ENCODE data around the gene CHP2. TPM values are rescaled to one million over a fixed set of nuclear protein-coding genes. Genes with fewer than 3 reads are reported as not detected.

CHP2 gene
- total and polyA plus RNA-seq, 3 donors from 2014 or later: 2.4 to 8.0 (median 5.7) TPM

DNA sequence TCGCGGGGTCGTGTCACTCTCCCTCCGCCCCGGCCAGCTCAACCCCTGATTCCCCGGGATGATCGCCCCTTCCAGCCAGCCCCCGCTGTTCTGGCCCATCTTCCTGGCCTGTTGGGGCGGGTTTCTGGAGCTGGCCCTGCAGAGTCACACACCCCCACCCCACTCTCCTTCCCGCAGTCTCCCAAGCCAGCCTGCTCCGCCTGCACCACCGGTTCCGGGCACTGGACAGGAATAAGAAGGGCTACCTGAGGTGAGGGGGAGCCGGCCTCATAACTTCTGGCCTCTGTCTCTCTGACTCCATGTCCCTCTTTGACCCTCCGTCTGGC is 621 bp downstream of the CHP2 start:
- 16 to 46% methylated on average over 8 to 11 of the region's 15 CpGs for WGBS, 2 donors
- DNase-seq: no peak
- TF ChIP-seq, protein P1, sequence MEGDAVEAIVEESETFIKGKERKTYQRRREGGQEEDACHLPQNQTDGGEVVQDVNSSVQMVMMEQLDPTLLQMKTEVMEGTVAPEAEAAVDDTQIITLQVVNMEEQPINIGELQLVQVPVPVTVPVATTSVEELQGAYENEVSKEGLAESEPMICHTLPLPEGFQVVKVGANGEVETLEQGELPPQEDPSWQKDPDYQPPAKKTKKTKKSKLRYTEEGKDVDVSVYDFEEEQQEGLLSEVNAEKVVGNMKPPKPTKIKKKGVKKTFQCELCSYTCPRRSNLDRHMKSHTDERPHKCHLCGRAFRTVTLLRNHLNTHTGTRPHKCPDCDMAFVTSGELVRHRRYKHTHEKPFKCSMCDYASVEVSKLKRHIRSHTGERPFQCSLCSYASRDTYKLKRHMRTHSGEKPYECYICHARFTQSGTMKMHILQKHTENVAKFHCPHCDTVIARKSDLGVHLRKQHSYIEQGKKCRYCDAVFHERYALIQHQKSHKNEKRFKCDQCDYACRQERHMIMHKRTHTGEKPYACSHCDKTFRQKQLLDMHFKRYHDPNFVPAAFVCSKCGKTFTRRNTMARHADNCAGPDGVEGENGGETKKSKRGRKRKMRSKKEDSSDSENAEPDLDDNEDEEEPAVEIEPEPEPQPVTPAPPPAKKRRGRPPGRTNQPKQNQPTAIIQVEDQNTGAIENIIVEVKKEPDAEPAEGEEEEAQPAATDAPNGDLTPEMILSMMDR (IDR thresholded peaks at IDR 0.05): no peak
- H3K36me3 ChIP-seq (ENCODE audit: low read depth, missing control alignments): no peaks in the 10 kb centered on the region
- no peaks in the 10 kb centered on the region for H3K27me3 ChIP-seq
- H3K4me3 ChIP-seq: no peak overlapping the region
- H3K27ac ChIP-seq: no peak overlapping the region
- H3K4me1 ChIP-seq: peaks cover 8% of the 10 kb centered on the region
- intact Hi-C loops (cut with DNase I; ENCODE audit: low total_unique reads): no loop called here
- H3K9me3 ChIP-seq: no peaks in the 10 kb centered on the region

DNA sequence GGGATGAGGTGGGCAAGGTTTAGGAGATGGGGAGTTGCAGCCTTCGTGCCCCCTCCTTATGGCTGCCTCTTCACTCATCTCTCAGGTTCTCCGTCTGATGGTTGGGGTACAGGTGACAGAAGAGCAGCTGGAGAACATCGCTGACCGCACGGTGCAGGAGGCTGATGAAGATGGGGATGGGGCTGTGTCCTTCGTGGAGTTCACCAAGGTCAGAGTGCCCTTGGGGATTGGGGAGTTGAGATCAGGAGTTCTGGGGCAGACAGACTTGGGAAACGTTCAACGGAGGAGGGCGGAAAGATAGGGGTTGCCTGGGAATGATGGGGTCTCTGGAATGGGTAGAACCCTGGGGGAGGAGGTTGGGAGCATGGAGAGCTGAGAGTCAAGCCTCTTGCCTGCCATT is 2.3 kb downstream of the CHP2 start:
- Histone ChIP-seq H3K4me3 (no peak overlapping the region), H3K27me3 (no peaks in the 10 kb centered on the region), H3K36me3 (ENCODE audit: low read depth, missing control alignments) (no peaks in the 10 kb centered on the region), H3K27ac (no peak overlapping the region), H3K4me1 (peaks cover 8% of the 10 kb centered on the region), H3K9me3 (no peaks in the 10 kb centered on the region)
- no peak for DNase-seq
- WGBS, 2 donors: 77 to 80% methylated on average over 9 of the region's 9 CpGs
- no peak for TF ChIP-seq POLR2A (IDR thresholded peaks at IDR 0.05)
- TF ChIP-seq, protein P1 (IDR thresholded peaks at IDR 0.05): no peak
- intact Hi-C loops (cut with DNase I; ENCODE audit: low total_unique reads): no loop called here

DNA sequence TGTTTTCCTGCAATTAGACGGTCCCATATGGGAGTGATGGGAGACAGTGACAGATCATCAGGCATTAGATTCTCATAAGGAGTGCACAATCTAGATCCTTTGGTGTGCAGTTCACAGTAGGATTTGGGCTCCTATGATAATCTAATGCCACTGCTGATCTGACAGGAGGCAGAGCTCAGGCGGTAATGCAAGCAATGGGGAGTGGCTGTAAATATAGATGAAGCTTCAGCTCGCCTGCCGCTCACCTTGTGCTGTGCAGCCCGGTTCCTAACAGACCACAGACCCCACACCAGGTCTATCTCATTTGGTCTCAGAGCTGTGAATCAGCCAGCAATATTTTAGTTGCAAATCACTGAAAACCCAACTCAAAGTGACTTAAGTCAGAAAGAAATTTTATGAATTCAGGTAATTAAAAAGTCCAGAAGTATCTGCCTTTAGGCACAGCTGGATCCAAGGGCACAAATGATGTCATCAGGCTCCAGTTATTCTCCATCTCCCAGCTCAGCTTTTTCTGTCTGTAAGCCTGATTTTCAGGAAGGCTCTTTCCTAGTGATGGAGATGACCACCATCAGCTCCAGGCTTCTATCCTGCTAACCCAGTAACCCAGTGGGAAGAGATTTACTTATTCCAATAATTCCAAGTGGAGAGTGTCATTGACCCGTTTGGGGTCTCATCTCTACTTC is 3.3 kb downstream of the CHP2 start:
- peaks cover 8% of the 10 kb centered on the region for H3K4me1 ChIP-seq
- intact Hi-C loops (cut with DNase I; ENCODE audit: low total_unique reads): no loop called here
- no peak for DNase-seq

DNA sequence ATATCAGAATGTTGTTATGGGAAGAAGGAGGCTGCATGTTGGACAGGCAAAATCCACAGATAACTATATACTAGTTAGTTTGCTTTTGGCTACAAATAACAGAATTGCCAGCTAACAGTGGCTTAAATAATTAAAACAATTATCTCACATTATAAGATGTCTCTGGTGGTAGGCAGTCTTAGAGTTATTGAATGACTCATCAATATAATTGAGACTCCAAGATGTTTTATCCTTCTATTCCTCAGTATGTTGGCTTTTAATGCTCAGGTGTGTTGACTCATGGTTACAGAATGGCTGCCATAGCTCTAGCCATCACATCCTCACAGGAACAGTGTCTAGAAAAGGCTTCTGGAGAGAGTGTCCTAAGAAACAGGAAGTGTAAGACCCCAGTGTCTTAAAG is 11.1 kb downstream of the CHP2 start:
- Histone ChIP-seq H3K9me3 (no peaks in the 10 kb centered on the region), H3K27ac (no peak overlapping the region), H3K4me3 (no peak overlapping the region), H3K27me3 (no peaks in the 10 kb centered on the region), H3K4me1 (no peaks in the 10 kb centered on the region), H3K36me3 (ENCODE audit: low read depth, missing control alignments) (no peaks in the 10 kb centered on the region)
- no peak for DNase-seq
- TF ChIP-seq, protein P1 (IDR thresholded peaks at IDR 0.05): no peak
- TF ChIP-seq POLR2A (IDR thresholded peaks at IDR 0.05): no peak
- intact Hi-C loops (cut with DNase I; ENCODE audit: low total_unique reads): no loop called here

More for the DNA sequence above, 3.3 kb downstream of the CHP2 start:
- WGBS, 2 donors: 84 to 91% methylated on average over 6 of the region's 6 CpGs
- Histone ChIP-seq H3K27me3 (no peaks in the 10 kb centered on the region), H3K9me3 (no peaks in the 10 kb centered on the region), H3K27ac (no peak overlapping the region), H3K36me3 (ENCODE audit: low read depth, missing control alignments) (no peaks in the 10 kb centered on the region), H3K4me3 (no peak overlapping the region)
- TF ChIP-seq, protein P1 (IDR thresholded peaks at IDR 0.05): no peak
- TF ChIP-seq POLR2A (IDR thresholded peaks at IDR 0.05): no peak

DNA sequence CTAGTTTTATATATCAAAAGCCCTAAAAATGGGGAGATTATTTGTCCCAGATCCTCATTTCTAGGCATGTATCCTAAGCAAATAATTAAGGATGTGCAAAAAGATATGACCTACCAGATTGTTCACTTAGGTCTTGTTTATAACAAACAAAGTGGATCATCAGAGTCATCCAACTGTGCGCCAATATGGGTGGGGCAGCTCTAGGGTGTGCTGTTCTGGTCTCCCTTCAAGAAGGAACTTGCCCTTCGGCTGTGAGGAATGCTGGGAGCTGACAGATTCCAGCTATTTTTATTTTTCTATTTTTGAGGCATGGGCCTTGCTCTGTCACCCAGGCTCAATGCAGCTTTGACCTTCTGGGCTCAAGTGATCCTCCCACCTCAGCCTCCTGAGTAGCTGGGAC is 13.8 kb downstream of the CHP2 start:
- no peaks in the 10 kb centered on the region for H3K9me3 ChIP-seq
- intact Hi-C loops (cut with DNase I; ENCODE audit: low total_unique reads): no loop called here
- 77 to 85% methylated on average over 2 of the region's 2 CpGs for WGBS, 2 donors
- H3K27me3 ChIP-seq: no peaks in the 10 kb centered on the region
- no peak overlapping the region for H3K4me3 ChIP-seq
- H3K36me3 ChIP-seq (ENCODE audit: low read depth, missing control alignments): no peaks in the 10 kb centered on the region
- DNase-seq: no peak
- TF ChIP-seq, protein P1 (IDR thresholded peaks at IDR 0.05): no peak
- TF ChIP-seq POLR2A (IDR thresholded peaks at IDR 0.05): no peak
- H3K27ac ChIP-seq: no peak overlapping the region
- no peaks in the 10 kb centered on the region for H3K4me1 ChIP-seq

Measured in testis (tissue), 3 donors.